Mesodermal cell (in vitro differentiated cells): ENCODE measurements around the gene CDC25A.

ENCODE experiments used
- H3K27ac ChIP-seq: 2 replicates; pipeline ENCODE4 v1.7.0; 2013; ENCODE audit warnings: mild to moderate bottlenecking, low read depth, low read length, moderate library complexity; ENCODE audit not compliant: severe bottlenecking
- H3K36me3 ChIP-seq: 2 replicates; pipeline ENCODE4 v1.7.1; 2013; ENCODE audit warnings: mild to moderate bottlenecking, low read length, moderate library complexity; ENCODE audit not compliant: control insufficient read depth, insufficient read depth
- H3K4me1 ChIP-seq: one replicate; pipeline ENCODE4 v1.7.1; 2013; ENCODE audit warnings: mild to moderate bottlenecking, low read length; ENCODE audit not compliant: insufficient read depth, control insufficient read depth, poor library complexity, severe bottlenecking
- H3K4me3 ChIP-seq: 2 replicates; pipeline ENCODE4 v1.7.0; 2013; ENCODE audit warnings: low read length, control low read depth, mild to moderate bottlenecking; ENCODE audit not compliant: insufficient read depth, poor library complexity, severe bottlenecking; ENCODE audit errors: extremely low read depth
- H3K9me3 ChIP-seq: 2 replicates; pipeline ENCODE4 v1.7.1; 2013; ENCODE audit warnings: mild to moderate bottlenecking, low read length, moderate library complexity; ENCODE audit not compliant: control insufficient read depth
- WGBS, 2 experiments: methylation state at CpG; one replicate each; pipeline ENCODE4 v1.1.5; 2013; ENCODE audit warnings: missing lambda C conversion rate in 2 of 2; ENCODE audit not compliant: insufficient coverage in 2 of 2; 5-methylcytosine and 5-hydroxymethylcytosine counted together

The CDC25A gene

GRCh38 chr3:48110463-48110862, 77.8 kb downstream of the CDC25A start:
- Histone ChIP-seq H3K36me3 (no peaks in the 10 kb centered on the region), H3K4me1 (no peaks in the 10 kb centered on the region), H3K9me3 (peaks cover 6% of the 10 kb centered on the region), H3K4me3 (no peak overlapping the region), H3K27ac (no peak overlapping the region)
- 82% methylated on average over 2 of the region's 2 CpGs; no CpG with 5 or more reads in 1 of the 2 experiments for WGBS, 2 experiments

- Histone ChIP-seq H3K4me3 (no peak overlapping the region), H3K9me3 (peaks cover 6% of the 10 kb centered on the region), H3K4me1 (no peaks in the 10 kb centered on the region), H3K36me3 (no peaks in the 10 kb centered on the region), H3K27ac (no peak overlapping the region)
- WGBS, 2 experiments, result 72 to 73% methylated on average over 2 of the region's 3 CpGs
Observed at GRCh38 chr3:48107227-48107626, 81.0 kb downstream of the CDC25A start.
